LNCaP clone FGC (cell line): ENCODE results near the gene MYO9B.

Experiments
- DNase-seq: peaks from one replicate; pipeline ENCODE4 v3.0.0-alpha.2; 2011; ENCODE audit warnings: low read depth
- H3K4me3 ChIP-seq: 2 replicates; pipeline ENCODE4 v1.5.1; 2011; ENCODE audit warnings: mild to moderate bottlenecking, low read depth, low read length, control low read depth
- TF ChIP-seq, protein P1 (sequence below): IDR thresholded peaks from 2 replicates; pipeline ENCODE4 v1.5.1; 2012; ENCODE audit warnings: mild to moderate bottlenecking; ENCODE audit not compliant: control insufficient read depth, insufficient read depth; ENCODE audit errors: extremely low read depth

The MYO9B gene, protein sequence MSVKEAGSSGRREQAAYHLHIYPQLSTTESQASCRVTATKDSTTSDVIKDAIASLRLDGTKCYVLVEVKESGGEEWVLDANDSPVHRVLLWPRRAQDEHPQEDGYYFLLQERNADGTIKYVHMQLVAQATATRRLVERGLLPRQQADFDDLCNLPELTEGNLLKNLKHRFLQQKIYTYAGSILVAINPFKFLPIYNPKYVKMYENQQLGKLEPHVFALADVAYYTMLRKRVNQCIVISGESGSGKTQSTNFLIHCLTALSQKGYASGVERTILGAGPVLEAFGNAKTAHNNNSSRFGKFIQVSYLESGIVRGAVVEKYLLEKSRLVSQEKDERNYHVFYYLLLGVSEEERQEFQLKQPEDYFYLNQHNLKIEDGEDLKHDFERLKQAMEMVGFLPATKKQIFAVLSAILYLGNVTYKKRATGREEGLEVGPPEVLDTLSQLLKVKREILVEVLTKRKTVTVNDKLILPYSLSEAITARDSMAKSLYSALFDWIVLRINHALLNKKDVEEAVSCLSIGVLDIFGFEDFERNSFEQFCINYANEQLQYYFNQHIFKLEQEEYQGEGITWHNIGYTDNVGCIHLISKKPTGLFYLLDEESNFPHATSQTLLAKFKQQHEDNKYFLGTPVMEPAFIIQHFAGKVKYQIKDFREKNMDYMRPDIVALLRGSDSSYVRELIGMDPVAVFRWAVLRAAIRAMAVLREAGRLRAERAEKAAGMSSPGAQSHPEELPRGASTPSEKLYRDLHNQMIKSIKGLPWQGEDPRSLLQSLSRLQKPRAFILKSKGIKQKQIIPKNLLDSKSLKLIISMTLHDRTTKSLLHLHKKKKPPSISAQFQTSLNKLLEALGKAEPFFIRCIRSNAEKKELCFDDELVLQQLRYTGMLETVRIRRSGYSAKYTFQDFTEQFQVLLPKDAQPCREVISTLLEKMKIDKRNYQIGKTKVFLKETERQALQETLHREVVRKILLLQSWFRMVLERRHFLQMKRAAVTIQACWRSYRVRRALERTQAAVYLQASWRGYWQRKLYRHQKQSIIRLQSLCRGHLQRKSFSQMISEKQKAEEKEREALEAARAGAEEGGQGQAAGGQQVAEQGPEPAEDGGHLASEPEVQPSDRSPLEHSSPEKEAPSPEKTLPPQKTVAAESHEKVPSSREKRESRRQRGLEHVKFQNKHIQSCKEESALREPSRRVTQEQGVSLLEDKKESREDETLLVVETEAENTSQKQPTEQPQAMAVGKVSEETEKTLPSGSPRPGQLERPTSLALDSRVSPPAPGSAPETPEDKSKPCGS (N-terminal part only)

DNA sequence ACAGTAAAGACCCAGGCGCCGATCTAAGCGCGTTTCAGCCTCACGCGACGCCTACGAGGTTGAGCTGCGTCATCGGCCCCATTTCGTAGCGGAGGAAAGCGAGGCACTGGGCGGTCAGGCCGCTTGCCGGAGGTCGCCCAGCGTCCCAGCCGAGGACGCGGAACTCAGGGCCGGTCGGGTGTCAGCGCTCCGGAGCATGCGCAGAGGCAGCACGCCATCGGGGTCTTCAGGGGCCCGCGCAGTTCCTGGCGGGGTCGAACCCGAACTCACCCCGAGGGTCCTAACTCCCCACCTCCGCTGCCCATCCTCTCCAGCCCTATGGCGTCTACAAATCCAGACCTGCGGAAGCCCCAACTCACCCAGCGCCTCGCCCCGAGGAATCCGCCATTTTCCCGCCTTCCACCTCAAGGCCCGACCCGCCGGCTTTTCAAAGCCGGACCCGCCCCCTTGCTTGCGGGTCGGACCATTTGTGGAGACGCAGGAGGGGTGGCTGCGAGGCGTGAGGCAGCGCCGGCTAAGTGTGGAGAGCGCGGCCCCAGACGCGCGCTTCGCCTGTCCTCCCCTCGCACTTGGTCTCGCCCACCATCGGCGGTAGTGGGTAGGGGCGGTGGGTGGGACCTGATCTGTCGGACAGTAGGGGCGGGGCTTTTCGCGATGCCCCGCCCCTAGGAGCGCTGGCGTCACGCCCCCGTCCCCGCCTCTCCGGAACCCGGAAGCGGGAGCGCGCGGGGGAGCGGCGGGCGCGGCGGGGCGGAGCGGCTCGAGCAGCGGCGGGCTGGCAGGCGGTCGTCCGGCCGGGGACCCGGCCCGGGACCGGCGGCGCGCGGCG is at the start of gene MYO9B, which contains the start of gene HAUS8:
MYO9B (plus strand) TSS at position 743 of the 829 bp plus-strand sequence. CDS start 25,941 bp downstream, outside the sequence.
HAUS8 (minus strand) TSS at position 418 of the 829 bp plus-strand sequence; CDS start at position 388, 30 bp downstream.
- TF ChIP-seq, protein P1, sequence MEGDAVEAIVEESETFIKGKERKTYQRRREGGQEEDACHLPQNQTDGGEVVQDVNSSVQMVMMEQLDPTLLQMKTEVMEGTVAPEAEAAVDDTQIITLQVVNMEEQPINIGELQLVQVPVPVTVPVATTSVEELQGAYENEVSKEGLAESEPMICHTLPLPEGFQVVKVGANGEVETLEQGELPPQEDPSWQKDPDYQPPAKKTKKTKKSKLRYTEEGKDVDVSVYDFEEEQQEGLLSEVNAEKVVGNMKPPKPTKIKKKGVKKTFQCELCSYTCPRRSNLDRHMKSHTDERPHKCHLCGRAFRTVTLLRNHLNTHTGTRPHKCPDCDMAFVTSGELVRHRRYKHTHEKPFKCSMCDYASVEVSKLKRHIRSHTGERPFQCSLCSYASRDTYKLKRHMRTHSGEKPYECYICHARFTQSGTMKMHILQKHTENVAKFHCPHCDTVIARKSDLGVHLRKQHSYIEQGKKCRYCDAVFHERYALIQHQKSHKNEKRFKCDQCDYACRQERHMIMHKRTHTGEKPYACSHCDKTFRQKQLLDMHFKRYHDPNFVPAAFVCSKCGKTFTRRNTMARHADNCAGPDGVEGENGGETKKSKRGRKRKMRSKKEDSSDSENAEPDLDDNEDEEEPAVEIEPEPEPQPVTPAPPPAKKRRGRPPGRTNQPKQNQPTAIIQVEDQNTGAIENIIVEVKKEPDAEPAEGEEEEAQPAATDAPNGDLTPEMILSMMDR, result no peak
- H3K4me3 ChIP-seq, result peak within 1 kb of the TSS; percentile 74
- peak; percentile 96 for DNase-seq

DNA sequence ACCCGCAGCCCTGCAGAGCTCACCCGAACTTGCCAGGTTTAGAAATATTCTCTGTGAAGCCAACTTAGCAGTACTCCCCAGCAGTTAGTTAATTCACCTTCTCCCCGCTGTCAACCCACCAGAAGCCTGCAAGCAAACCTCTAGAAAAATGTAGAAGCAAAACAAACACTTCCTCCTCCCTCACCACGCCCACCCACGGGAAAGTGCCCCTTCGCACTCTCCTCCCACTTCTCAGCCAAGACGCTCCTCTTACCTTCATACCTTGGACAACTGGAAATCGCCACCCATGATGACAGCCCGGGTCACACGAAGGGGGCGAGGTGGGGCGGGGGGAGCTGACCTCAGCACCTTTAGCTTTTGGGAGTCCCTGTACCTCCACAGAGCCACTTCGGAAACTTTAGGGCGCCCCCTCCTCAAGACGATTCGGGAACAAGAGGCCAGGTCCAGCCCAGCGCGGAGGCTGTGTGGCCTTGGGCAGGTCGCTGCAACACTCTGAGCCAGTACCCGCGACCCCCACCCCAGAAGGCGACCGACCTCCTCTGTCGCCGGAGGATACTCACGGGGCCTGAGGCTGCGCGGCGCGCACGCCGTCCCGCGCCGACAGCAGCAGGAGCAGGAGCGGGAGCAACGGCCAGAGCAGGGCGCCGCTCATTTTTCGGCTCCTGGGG is 49.5 kb upstream of the MYO9B start:
- TF ChIP-seq, protein P1, result no peak
- no peak for DNase-seq
- H3K4me3 ChIP-seq, result no peak overlapping the region

DNA sequence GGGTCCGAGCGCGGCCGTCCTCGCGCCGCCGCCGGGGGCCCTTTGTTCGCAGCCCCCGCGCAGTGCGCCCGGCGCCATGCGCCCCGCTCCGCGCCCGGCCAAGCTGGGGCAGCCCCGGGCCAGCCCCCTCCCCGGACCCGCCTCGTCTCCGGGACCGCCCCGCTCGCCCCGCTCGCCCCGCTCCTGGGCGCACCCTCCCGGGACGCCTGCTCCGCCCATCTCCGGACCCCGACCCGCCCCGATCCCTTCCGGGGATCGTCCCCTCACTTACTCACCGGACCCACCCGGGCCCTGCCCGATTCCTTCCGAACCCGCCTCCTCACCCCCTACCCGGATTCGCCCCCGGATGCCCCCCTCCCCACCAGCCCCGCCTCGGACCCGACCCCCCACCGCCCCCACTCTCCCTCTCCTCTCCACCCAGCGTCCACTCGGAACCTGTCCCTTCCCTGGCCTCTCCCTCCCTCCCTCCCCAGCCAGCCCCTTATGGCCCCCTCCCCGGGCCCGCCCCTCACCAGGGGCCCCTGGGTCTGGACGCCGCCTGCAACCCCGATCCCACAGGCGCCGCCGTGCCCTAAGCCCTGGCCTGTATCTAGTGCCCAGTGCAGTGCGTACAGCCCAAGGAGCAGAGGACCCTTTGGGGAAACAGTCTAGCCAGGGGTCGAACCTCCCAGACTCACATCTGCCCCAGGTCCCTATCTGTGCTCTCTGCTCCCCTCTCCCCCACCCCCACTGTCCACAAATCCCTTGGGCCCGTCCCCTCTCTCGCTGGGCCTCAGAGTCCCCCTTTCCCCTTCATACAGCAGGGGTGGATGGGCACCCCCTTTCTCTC is 48.7 kb upstream of the MYO9B start, which contains the start of gene CPAMD8:
CPAMD8 (minus strand) TSS at position 105 of the 829 bp plus-strand sequence. CDS start 168 bp downstream, outside the sequence.
- no peak within 1 kb of the TSS for H3K4me3 ChIP-seq
- TF ChIP-seq, protein P1, result no peak
- no peak for DNase-seq

DNA sequence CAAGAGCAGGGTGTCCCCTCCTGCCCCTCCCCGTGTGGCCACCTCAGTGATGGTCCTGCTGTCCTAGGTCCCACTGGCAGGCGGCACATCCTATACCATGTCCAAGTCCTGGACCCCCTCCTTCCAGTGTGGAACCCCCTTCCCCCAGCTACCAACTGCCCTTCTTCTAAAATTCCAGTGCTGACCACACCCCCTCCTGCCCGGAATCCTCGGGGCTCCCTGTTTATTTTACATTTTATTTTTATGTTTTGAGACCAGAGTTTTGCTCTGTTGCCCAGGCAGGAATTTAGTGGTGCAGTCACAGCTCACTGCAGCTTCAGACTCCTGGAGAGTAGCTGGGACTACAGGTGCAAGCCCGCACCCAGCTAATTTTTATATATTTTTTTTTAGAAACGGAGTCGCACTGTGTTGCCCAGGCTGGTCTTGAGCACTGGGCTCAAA is 48.0 kb upstream of the MYO9B start:
- TF ChIP-seq, protein P1, result no peak
- H3K4me3 ChIP-seq, result no peak overlapping the region
- DNase-seq, result no peak

DNA sequence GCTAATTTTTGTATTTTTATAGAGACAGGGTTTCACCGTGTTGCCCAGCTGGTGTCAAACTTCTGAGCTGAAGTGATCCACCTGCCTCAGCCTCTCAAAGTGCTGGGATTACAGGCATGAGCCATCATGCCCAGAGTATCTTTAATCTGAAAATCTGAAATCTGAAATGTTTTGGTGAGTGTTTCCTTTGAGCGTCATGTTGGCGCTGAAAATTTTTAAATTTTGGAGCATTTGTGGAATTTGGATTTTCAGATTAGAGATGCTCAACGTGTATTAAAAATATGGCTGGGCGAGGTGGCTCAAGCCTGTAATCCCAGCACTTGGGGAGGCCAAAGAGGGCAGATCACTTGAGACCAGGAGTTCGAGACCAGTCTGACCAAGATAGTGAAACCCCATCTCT is 43.8 kb upstream of the MYO9B start:
- DNase-seq, result no peak
- no peak overlapping the region for H3K4me3 ChIP-seq
- TF ChIP-seq, protein P1, result no peak
